Activated T-helper 1 cell treated with Interleukin-2 at 50 U/mL for 16 hours (primary cell): ENCODE data around the gene STK24.
A peak's percentile ranks its signal among the peaks of the same experiment; 100 is the strongest.
"Not testable (repeated sequence)": the region's sequence is repeated elsewhere in the genome, so short reads cannot be mapped to it uniquely, and the experiment has no call there.

Source experiments
- DNase-seq: peaks from one replicate; pipeline ENCODE4 v3.0.0-alpha.2; 2020; ENCODE audit warnings: low read depth

The STK24 gene

GRCh38 chr13:98582947-98583346 lies 6.0 kb upstream of the STK24 start:
- DNase-seq = no peak

- DNase-seq = no peak
These were observed 5.2 kb upstream of the STK24 start for GRCh38 chr13:98581971-98582702.

GRCh38 chr13:98581381-98581780 lies 4.5 kb upstream of the STK24 start:
- DNase-seq = no peak

- DNase-seq = no peak
These were observed 3.5 kb upstream of the STK24 start for GRCh38 chr13:98580420-98580819.

- DNase-seq = no peak
These were observed 954 bp upstream of the STK24 start for GRCh38 chr13:98577836-98578285.

- DNase-seq = peak; percentile 41
These were observed 534 bp downstream of the STK24 start for GRCh38 chr13:98576200-98576945.

GRCh38 chr13:98575904-98576199 lies 1.1 kb downstream of the STK24 start:
- DNase-seq = no peak

- DNase-seq = no peak
These were observed 1.7 kb downstream of the STK24 start for GRCh38 chr13:98575009-98575903.

- DNase-seq = no peak
These were observed 4.8 kb downstream of the STK24 start for GRCh38 chr13:98571955-98572662.

- DNase-seq = no peak
These were observed 6.0 kb downstream of the STK24 start for GRCh38 chr13:98570929-98571372.

- not testable (repeated sequence) for DNase-seq
These were observed 7.2 kb downstream of the STK24 start for GRCh38 chr13:98569494-98570367.

GRCh38 chr13:98568918-98569317 lies 8.0 kb downstream of the STK24 start:
- no peak for DNase-seq

- no peak for DNase-seq
These were observed 9.8 kb downstream of the STK24 start for GRCh38 chr13:98567140-98567539.

GRCh38 chr13:98565726-98566565 lies 11.0 kb downstream of the STK24 start:
- no peak for DNase-seq

- no peak for DNase-seq
These were observed 12.7 kb downstream of the STK24 start for GRCh38 chr13:98564204-98564603.

- no peak for DNase-seq
These were observed 13.8 kb downstream of the STK24 start for GRCh38 chr13:98563071-98563470.

- no peak for DNase-seq
These were observed 17.7 kb downstream of the STK24 start for GRCh38 chr13:98559169-98559568.

- DNase-seq = no peak
These were observed 18.7 kb downstream of the STK24 start for GRCh38 chr13:98557937-98558792.
